K562 (cell line): Measurements from ENCODE around the gene CMSS1. TPM values are rescaled to one million over a fixed set of nuclear protein-coding genes. Genes with fewer than 3 reads are reported as not detected.

Experiments
- ATAC-seq: fragments of 200-7000 bp; cut with Tn5 transposase; 3 replicates; pipeline ENCODE4 v1.9.1; 2020; ENCODE audit warnings: moderate library complexity
- BruUV-seq: library from RNA; stranded (reverse); fragments of 400-500 nt; replicated peaks from 2 replicates; lab custom pipeline; 2021; lab: Mats Ljungman, UMichigan
- CTCF ChIA-PET: fragments of 300-600 bp; formaldehyde crosslinking; extraction: SDS; loops from one replicate; lab custom pipeline; 2021; ENCODE audit warnings: low intra/inter-chr PET ratio; lab: Yijun Ruan, JAX
- POLR2A ChIA-PET: fragments of 300-600, 350-650 bp; sonication (Branson Sonifier 250); formaldehyde crosslinking; extraction: SDS; loops from one replicate; lab custom pipeline; 2021; ENCODE audit warnings: antibody characterized with exemption, inconsistent platforms; lab: Yijun Ruan, JAX
- DNase-seq, 4 experiments: peaks; one replicate each; pipeline versions ENCODE4 v3.0.0 to v3.0.0-alpha.2; 2011 to 2018; ENCODE audit warnings: low spot score in 3 of 4, mixed read lengths in 3 of 4; ENCODE audit errors: extremely low read depth in 1 of 4
- FAIRE-seq: peaks from 2 replicates; lab custom pipeline; 2011; peaks lifted over from hg19 to GRCh38; lab: Jason Lieb, UNC
- H2AFZ ChIP-seq: 2 replicates; pipeline ENCODE4 v1.6.0; 2011; ENCODE audit warnings: low read depth, low read length, control low read depth, inconsistent platforms
- H3K27ac ChIP-seq: fragments of 200-600 bp; 3 replicates; pipeline ENCODE4 v1.8.0; 2011; ENCODE audit warnings: low read depth, mild to moderate bottlenecking, control low read depth, inconsistent platforms, low read length, moderate library complexity, mixed read lengths; ENCODE audit errors: extremely low read depth
- H3K27me3 ChIP-seq, 2 experiments: fragments of 300-600 bp in 1 of 2; 2 replicates in 1 of 2; 3 replicates in 1 of 2; pipeline versions ENCODE4 v1.6.0 to v1.8.0; 2011; ENCODE audit warnings: inconsistent platforms in 2 of 2, low read length in 2 of 2, mild to moderate bottlenecking in 1 of 2, mixed read lengths in 1 of 2, moderate library complexity in 1 of 2; ENCODE audit not compliant: control insufficient read depth in 2 of 2, insufficient read depth in 2 of 2
- H3K36me3 ChIP-seq: fragments of 300-600 bp; 3 replicates; pipeline ENCODE4 v1.8.0; 2011; ENCODE audit warnings: mild to moderate bottlenecking, low read length, inconsistent platforms; ENCODE audit not compliant: control insufficient read depth, insufficient read depth
- H3K4me1 ChIP-seq, 2 experiments: fragments of 200-600 bp in 1 of 2; replicated peaks in 1 of 2; 2 replicates in 1 of 2; 3 replicates in 1 of 2; pipeline versions ENCODE4 v1.5.1 to v1.8.0; 2011; ENCODE audit warnings: inconsistent platforms in 2 of 2, low read length in 2 of 2, mild to moderate bottlenecking in 1 of 2, mixed read lengths in 1 of 2, moderate library complexity in 1 of 2; ENCODE audit not compliant: control insufficient read depth in 2 of 2, insufficient read depth in 2 of 2
- H3K4me2 ChIP-seq: 2 replicates; pipeline ENCODE4 v1.6.1; 2011; ENCODE audit warnings: low read length, control low read depth, inconsistent platforms, mixed read lengths; ENCODE audit not compliant: insufficient read depth
- H3K4me3 ChIP-seq: fragments of 200-600 bp; sonication (generic), shearing (Covaris generic); 2 replicates; pipeline ENCODE4 v1.5.1; 2016; ENCODE audit warnings: control low read depth, inconsistent platforms
- H3K79me2 ChIP-seq: fragments of 200-600 bp; 3 replicates; pipeline ENCODE4 v1.8.0; 2011; ENCODE audit warnings: low read length, inconsistent platforms; ENCODE audit not compliant: control insufficient read depth, insufficient read depth
- H3K9ac ChIP-seq, 2 experiments: 2 replicates each; pipeline versions ENCODE4 v1.6.0 to v1.6.1; 2011; ENCODE audit warnings: low read depth in 2 of 2, low read length in 2 of 2, control low read depth in 1 of 2, inconsistent platforms in 1 of 2, mild to moderate bottlenecking in 1 of 2, mixed read lengths in 1 of 2; ENCODE audit not compliant: insufficient read depth in 1 of 2
- H3K9me1 ChIP-seq: one replicate; pipeline ENCODE4 v1.6.0; 2011; ENCODE audit warnings: inconsistent platforms, mild to moderate bottlenecking, low read length, moderate library complexity; ENCODE audit not compliant: control insufficient read depth, insufficient read depth
- H3K9me3 ChIP-seq: replicated peaks from 2 replicates; pipeline ENCODE4 v1.5.1; 2011; ENCODE audit warnings: low read depth, low read length, inconsistent platforms; ENCODE audit not compliant: control insufficient read depth, insufficient read depth
- H4K20me1 ChIP-seq: replicated peaks from 2 replicates; pipeline ENCODE4 v1.6.1; 2011; ENCODE audit warnings: low read length, inconsistent platforms, mixed read lengths; ENCODE audit not compliant: control insufficient read depth, insufficient read depth
- E2F6 ChIP-seq, 2 experiments: IDR thresholded peaks; 2 replicates each; pipeline ENCODE4 v1.6.1; 2011; ENCODE audit warnings: borderline replicate concordance in 1 of 2, control low read depth in 1 of 2, low read depth in 1 of 2, low read length in 1 of 2, mild to moderate bottlenecking in 1 of 2, mixed read lengths in 1 of 2, moderate library complexity in 1 of 2; ENCODE audit not compliant: insufficient read depth in 1 of 2, insufficient read length in 1 of 2, poor library complexity in 1 of 2, severe bottlenecking in 1 of 2; ENCODE audit errors: extremely low read depth in 1 of 2
- EGR1 ChIP-seq: fragments of 450-650 bp; conservative IDR thresholded peaks from 2 replicates; pipeline ENCODE4 v1.6.1; 2017; ENCODE audit warnings: mild to moderate bottlenecking
- FOXM1 ChIP-seq, 2 experiments: fragments of 450-650 bp in 1 of 2; sonication (generic) in 1 of 2; formaldehyde crosslinking in 1 of 2; IDR thresholded peaks; 2 replicates each; pipeline versions ENCODE4 v1.6.1 to v1.9.0; 2017 to 2022; ENCODE audit warnings: low read depth in 2 of 2, mild to moderate bottlenecking in 2 of 2, missing genetic modification reagents in 1 of 2, moderate library complexity in 1 of 2
- NFE2L1 ChIP-seq: fragments of 450-650 bp; IDR thresholded peaks from 2 replicates; pipeline ENCODE4 v1.6.1; 2016; ENCODE audit warnings: missing genetic modification characterization, low read depth, mild to moderate bottlenecking, missing compliant biosample characterization, moderate library complexity, borderline replicate concordance
- NFIC ChIP-seq: fragments of 450-650 bp; IDR thresholded peaks from 2 replicates; pipeline ENCODE4 v1.6.1; 2017; ENCODE audit warnings: mild to moderate bottlenecking, inconsistent platforms
- NRF1 ChIP-seq, 2 experiments: fragments of 450-650 bp; IDR thresholded peaks in 1 of 2; conservative IDR thresholded peaks in 1 of 2; 2 replicates each; pipeline ENCODE4 v1.6.1; 2014; ENCODE audit warnings: mild to moderate bottlenecking in 2 of 2
- ZNF589 ChIP-seq: fragments of 200-800 bp; sonication (Bioruptor generic); IDR thresholded peaks from 2 replicates; pipeline ENCODE4 v1.6.1; 2016; ENCODE audit warnings: low read depth, missing genetic modification characterization, missing compliant biosample characterization
- ZNF79 ChIP-seq: fragments of 250-450 bp; sonication (Bioruptor Pico); IDR thresholded peaks from 2 replicates; pipeline ENCODE4 v1.4.0; 2020; ENCODE audit warnings: low read depth, mild to moderate bottlenecking, moderate library complexity
- WGBS: fragments of 100-300 bp; shearing (Covaris generic); methylation state at CpG from one replicate; pipeline ENCODE4 v1.1.6; 2016; ENCODE audit warnings: low coverage, mixed read lengths; ENCODE audit not compliant: insufficient coverage; ENCODE audit errors: missing lambda C conversion rate; 5-methylcytosine and 5-hydroxymethylcytosine counted together
- in situ Hi-C: fragments of 300-500 bp; cut with MboI; formaldehyde crosslinking; loops from 4 replicates; pipeline ENCODE4 v1.15.0; 2018; ENCODE audit warnings: inconsistent platforms, mixed read lengths
- intact Hi-C: fragments of 100-400 bp; cut with micrococcal nuclease; formaldehyde crosslinking; loops from 2 replicates; pipeline ENCODE4 v1.14.2; 2022
- polyA plus RNA-seq, 8 experiments: library from polyadenylated mRNA; depleted of rRNA in 4 of 8; stranded (reverse) in 5 of 8; unstranded in 3 of 8; fragments of >200 nt; fragmentation: Nextera tagmentation in 2 of 8; fragmentation: Illumina TruSeq in 1 of 8; extraction: Ambion mirVana in 2 of 8; extraction: Trizol in 1 of 8; gene quantifications; 2 replicates each; pipeline versions ENCODE4 v1.2.1 to v1.2.3, GENCODE V29; 2011 to 2014; ENCODE audit warnings: inconsistent platforms in 1 of 8, missing spikeins in 1 of 8
- total RNA-seq, 7 experiments: library from RNA; depleted of rRNA in 6 of 7; stranded (reverse); fragments of >200 nt in 6 of 7; fragmentation: Illumina TruSeq in 2 of 7; extraction: Trizol in 2 of 7; gene quantifications; 2 replicates each; pipeline versions ENCODE4 v1.2.1 to v1.2.3, GENCODE V29; 2011 to 2021; ENCODE audit warnings: low replicate concordance in 1 of 7
- TF ChIP-seq, protein P1 (sequence below), 2 experiments: fragments of 450-650 bp; formaldehyde crosslinking in 1 of 2; IDR thresholded peaks; 2 replicates each; pipeline versions ENCODE4 v1.4.0 to v1.6.1; 2014 to 2020; ENCODE audit warnings: mild to moderate bottlenecking in 2 of 2, borderline replicate concordance in 1 of 2, low read depth in 1 of 2

CMSS1 gene
- total and polyA plus RNA-seq, 9 of the 15 experiments (the other 6 are each of a cell fraction or from before 2014, with no cell fraction given) = 46.9 to 109 (median 72.3) TPM

DNA sequence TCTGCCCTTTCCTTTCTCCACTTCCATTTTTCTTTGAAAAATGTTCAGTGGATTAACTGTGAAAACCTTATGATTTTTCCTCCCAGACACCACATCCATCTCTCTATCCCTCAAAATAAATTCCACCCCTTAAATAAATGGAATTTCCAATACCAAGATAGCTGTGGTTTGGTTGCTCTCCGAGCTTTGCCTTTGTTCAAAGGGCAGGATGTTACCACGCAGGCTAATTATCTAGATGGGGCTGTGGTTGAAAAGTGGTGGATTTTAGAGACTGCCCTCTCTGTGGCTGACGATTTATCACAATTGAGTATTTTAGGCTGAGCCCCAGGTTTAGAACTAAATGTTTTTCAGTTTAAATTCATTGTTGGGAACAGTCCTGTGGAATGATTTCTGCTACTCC lies 36.9 kb upstream of the CMSS1 start (continued):
- TF ChIP-seq ZNF79 (no peak), ZNF589 (CRISPR knock-in tag) (no peak), NFIC (no peak), NRF1 (conservative IDR thresholded peaks at IDR 0.05 in 1 of 2, IDR thresholded peaks at IDR 0.05 in 1 of 2) (no peak)

DNA sequence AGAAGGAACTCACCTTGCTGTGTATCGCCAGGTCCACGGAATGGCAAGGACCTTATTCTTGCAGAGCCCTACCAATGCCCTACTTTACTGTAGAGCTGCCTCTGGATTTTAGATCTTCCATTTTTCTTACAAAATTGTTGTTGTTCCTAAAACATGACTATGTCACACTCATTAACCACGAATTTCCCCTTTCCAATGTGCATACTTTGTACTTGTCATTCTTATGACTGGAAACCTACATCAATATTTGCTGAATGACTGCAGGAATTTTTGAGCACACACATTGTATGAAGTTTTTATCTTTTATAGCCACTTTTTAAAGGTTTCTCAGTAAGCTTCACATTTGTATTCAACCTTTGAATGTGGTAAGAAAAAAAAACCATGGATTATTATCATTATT lies 35.9 kb upstream of the CMSS1 start:
- intact Hi-C loops = loop anchor here (10.0 kb wide), 1 partner anchor 277 kb away; no protein-coding TSS in a partner anchor
- DNase-seq = no peak
- POLR2A ChIA-PET = no interaction called here
- no peak overlapping the region for H2AFZ ChIP-seq
- H3K27ac ChIP-seq = no peak overlapping the region
- H4K20me1 ChIP-seq = no peaks in the 10 kb centered on the region
- no peaks in the 10 kb centered on the region for H3K36me3 ChIP-seq
- H3K4me3 ChIP-seq = no peak overlapping the region
- no peaks in the 10 kb centered on the region for H3K9me3 ChIP-seq
- no peak for ATAC-seq
- H3K9ac ChIP-seq = no peak overlapping the region
- FAIRE-seq = no peak
- H3K27me3 ChIP-seq = no peaks in the 10 kb centered on the region
- BruUV-seq = no TSS peak
- no peaks in the 10 kb centered on the region for H3K79me2 ChIP-seq
- peaks cover 0 to 6% of the 10 kb centered on the region in 2 experiments; a peak in 3 of 5 replicates for H3K4me1 ChIP-seq
- H3K9me1 ChIP-seq = no peaks in the 10 kb centered on the region
- CTCF ChIA-PET = no interaction called here
- no peak overlapping the region for H3K4me2 ChIP-seq
- WGBS = 7% methylated on average over 3 of the region's 3 CpGs
- in situ Hi-C loops = no loop called here
- TF ChIP-seq FOXM1 (IDR thresholded peaks at IDR 0.05; ENCODE audit: low read depth) (no peak), FOXM1 (CRISPR knock-in tag; IDR thresholded peaks at IDR 0.05; ENCODE audit: low read depth) (no peak), NFE2L1 (no peak), E2F6 (IDR thresholded peaks at IDR 0.05; ENCODE audit: borderline replicate concordance in 1 of 2, extremely low read depth in 1 of 2, insufficient read depth in 1 of 2, insufficient read length in 1 of 2, low read depth in 1 of 2, low read length in 1 of 2, poor library complexity in 1 of 2, severe bottlenecking in 1 of 2) (no peak), EGR1 (no peak)
- TF ChIP-seq, protein P1, sequence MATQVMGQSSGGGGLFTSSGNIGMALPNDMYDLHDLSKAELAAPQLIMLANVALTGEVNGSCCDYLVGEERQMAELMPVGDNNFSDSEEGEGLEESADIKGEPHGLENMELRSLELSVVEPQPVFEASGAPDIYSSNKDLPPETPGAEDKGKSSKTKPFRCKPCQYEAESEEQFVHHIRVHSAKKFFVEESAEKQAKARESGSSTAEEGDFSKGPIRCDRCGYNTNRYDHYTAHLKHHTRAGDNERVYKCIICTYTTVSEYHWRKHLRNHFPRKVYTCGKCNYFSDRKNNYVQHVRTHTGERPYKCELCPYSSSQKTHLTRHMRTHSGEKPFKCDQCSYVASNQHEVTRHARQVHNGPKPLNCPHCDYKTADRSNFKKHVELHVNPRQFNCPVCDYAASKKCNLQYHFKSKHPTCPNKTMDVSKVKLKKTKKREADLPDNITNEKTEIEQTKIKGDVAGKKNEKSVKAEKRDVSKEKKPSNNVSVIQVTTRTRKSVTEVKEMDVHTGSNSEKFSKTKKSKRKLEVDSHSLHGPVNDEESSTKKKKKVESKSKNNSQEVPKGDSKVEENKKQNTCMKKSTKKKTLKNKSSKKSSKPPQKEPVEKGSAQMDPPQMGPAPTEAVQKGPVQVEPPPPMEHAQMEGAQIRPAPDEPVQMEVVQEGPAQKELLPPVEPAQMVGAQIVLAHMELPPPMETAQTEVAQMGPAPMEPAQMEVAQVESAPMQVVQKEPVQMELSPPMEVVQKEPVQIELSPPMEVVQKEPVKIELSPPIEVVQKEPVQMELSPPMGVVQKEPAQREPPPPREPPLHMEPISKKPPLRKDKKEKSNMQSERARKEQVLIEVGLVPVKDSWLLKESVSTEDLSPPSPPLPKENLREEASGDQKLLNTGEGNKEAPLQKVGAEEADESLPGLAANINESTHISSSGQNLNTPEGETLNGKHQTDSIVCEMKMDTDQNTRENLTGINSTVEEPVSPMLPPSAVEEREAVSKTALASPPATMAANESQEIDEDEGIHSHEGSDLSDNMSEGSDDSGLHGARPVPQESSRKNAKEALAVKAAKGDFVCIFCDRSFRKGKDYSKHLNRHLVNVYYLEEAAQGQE (IDR thresholded peaks at IDR 0.05; ENCODE audit: borderline replicate concordance) = no peak
- TF ChIP-seq, protein P1 (CRISPR knock-in tag; IDR thresholded peaks at IDR 0.05; ENCODE audit: low read depth) = no peak
